Measurements from ENCODE around the gene PRPF6.
A peak's percentile ranks its signal among the peaks of the same experiment; 100 is the strongest.

The PRPF6 gene

DNA sequence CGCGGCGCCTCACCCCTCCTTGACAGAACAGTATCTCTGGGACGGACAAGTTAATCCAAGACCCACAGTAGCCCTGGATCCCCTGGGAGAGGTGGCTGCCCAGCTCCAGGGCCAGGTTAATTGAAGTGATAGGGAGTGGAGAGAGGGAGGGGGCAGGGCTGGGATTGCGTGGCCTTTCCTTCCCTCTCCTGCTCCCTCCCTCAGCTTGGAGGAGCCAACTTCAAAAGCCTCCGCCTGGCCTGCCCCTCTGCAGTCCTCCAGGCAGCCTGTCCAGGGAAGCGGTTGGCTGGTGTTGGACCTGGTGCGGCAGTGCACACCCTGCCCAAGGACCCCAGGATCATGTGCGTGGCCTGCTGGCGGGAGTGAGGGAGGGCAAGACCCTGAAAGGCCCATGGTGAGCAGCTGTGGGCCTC, 55.0 kb downstream of the PRPF6 start, which contains the start of gene C20orf204:
TSS of gene C20orf204 (plus strand) at position 250 of the 413 bp plus-strand sequence. CDS start at position 392, 142 bp downstream.
- no peak for DNase-seq (ENCODE audit: low spot score)

GRCh38 chr20:64036346-64037198, 55.6 kb downstream of the PRPF6 start:
- no peak for DNase-seq (ENCODE audit: low spot score)

DNA sequence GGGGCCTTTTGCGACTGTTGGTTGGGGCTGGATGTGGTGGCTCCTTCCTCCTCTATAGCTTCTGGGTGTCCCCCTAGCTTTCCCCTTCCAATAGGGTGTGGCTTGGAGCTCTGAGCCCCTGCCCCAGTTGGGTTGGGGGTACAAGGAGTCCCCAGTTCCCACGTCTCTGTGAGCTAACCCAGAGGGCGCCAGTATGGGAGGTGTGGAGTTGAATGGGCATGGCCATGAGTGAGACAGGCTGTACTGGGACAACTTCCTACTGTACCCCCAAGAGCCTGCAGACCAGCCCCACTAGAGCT, 56.2 kb downstream of the PRPF6 start:
- no peak for DNase-seq (ENCODE audit: low spot score)

DNA sequence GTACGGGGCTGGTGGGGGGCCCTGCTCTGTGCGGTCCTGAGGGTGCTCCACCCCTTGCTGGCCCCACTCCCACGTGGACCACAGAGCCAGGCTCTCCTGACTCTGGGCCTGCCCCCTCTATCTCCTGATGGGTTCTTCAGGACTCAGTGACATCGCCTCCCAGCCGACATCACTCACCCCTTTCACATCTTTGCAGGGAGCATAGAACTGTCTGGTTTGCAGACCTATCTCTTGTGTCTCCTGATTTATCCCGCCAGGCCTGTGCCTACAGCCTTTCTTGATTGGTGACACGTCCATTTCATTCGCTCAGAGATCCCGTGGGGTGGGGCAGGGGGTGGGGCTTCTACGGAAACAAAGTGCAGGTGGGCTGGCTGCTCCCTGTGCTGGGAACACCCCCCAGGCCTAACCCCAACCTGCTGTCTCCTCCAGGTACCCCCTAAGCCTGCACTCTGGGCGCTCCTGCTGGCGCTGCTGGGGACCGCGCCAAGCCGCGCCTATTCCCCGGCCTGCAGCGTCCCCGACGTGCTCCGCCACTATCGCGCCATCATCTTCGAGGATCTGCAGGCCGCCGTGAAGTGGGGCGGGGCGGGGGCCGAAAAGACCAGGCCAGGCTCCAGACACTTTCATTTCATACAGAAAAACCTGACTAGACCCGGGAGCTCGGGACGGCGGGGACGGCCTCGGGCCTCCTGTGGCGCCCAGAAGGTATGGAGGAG, 56.7 kb downstream of the PRPF6 start:
- DNase-seq (ENCODE audit: low spot score): peak; percentile 79

DNA sequence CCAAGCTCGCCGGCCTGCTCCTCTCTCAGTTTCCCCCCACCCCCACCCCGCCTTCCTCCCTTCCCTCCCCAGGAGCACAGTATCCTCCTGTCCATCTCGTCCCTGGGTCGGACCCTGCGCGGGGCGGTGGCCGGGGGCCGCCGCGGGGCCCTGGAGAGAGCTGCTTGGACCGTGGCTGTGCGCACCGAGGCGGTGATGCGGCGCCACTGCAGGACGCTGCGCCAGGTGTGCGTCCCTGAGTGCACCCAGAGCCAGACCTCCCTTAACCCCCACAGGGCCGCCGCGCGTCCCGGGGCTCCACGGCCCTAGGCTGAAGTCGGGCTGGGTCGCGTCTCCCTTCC, 57.3 kb downstream of the PRPF6 start:
- DNase-seq (ENCODE audit: low spot score): peak; percentile 79

DNA sequence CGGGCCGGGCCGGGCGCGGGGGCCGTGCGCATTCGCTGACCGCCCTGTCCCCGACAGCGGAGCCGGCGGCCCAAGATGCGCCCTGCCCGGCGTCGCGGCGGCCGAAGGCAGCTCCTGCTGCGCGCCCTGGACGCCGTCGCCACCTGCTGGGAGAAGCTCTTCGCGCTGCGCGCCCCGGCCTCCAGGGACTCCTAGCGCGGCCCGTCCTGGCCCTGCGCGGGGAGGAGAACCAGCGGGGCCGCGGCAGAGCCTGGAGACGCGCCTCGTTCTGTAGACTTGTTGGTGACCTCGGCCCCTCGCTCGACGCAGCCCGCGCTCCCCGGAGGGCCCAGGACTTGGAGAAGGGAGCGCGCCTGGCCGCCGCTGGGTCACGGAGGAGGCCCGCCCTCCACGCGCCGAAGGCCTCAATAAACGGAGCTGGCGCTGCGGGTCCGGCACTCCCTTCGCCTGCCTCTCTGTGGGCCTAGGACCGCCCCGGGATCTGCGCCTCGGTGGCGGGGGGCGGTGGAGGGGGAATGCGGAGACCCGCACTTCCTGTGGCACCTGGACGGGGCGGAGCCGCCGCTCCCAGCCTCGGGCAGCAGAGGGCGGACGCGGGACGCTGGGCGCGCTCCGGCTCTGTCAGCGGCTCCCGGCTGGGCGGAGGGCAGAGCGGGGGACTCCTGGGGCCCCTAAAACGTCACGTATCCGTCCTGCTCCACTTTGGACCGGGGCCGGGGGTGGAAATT, 57.8 kb downstream of the PRPF6 start:
- peak; percentile 98 for DNase-seq (ENCODE audit: low spot score)

DNA sequence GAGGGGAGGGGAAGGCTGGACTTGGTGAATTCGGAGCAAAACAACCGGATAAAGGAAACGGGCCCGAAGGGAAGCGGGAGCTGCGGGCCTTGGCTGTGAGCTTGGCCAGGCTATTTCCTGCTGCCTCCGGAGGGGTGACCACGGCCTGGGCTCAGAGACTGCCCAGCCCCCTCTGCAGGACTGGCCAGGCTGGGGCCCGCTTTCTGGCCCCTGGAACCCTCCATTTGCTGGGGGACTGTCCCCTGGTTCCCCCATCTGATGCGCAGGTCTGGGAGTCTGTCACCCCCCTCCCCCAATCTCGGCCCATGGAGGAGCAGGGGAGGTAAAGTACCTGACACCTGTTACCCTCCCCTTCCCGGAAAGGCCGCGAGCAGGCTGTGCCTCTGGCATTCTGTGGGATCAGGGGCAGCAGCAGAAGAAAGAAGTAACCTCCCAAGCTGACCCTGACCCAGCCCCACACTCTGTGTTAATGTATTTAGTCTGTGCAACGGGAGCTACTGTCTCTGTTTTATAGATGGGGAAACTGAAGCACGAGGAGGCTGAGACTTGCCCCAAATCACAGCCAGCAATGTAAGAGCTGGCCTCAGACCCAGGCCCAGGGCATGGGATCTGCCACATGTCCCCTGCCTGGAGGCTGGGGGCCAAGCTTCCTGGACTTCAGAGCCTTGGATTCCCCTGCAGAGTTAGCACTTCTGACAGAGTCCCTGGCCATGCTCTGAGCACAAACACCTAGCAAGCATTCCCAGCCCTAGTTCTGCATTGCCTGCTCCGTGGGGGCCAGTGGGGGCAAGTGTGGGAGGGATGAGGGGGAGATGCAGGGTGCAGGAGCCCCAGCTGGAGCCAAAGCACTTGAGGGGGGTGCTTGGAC, 58.6 kb downstream of the PRPF6 start:
- DNase-seq (ENCODE audit: low spot score): peak; percentile 64

DNA sequence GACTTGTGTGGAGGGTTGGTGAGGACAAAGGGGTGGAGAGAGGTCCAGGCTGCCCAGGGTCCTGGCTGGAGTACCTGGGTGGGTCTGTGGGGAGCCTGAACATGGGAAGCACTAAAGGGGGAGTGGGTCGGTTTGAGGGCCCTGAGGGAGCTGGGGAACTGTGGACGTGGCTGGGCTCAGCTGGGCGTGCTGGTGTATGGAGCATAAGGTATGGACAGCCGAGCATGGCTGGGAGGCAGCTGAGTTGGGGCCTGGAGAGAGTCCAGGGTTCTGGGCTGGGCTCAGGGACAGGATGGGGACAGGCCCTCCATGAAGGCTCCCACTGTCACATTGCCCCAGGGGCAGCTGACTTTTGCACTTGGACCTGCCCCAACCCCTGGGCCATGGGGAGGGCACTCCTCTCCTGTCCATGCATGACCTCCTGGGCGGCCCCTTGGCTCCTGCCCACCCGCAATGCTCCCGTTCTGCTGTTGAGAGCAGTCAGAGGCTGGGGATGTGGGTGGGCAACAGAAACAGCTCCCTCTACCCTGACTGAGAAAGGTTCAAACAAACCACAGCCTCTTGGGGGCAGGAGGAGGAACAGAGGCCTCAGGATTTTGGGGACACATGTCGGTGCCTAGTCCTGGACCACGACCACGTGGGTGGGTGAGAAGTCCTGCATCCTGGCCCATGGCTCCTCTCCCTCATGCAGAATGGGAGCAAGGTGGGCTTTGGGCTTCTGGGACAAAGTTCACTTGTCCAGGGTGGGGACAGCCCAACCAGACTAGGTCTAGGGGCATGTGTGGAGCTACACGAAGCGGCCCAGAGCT, 59.5 kb downstream of the PRPF6 start:
- DNase-seq (ENCODE audit: low spot score): no peak

- no peak for DNase-seq (ENCODE audit: low spot score)
These were observed 60.3 kb downstream of the PRPF6 start for GRCh38 chr20:64041040-64041780.

- no peak for DNase-seq (ENCODE audit: low spot score)
These were observed 60.8 kb downstream of the PRPF6 start for GRCh38 chr20:64041781-64042053.

GRCh38 chr20:64042054-64042781, 61.3 kb downstream of the PRPF6 start:
- no peak for DNase-seq (ENCODE audit: low spot score)

- no peak for DNase-seq (ENCODE audit: low spot score)
These were observed 62.8 kb downstream of the PRPF6 start for GRCh38 chr20:64043768-64044167.

GRCh38 chr20:64044484-64045247, 63.7 kb downstream of the PRPF6 start:
- DNase-seq (ENCODE audit: low spot score): no peak

DNA sequence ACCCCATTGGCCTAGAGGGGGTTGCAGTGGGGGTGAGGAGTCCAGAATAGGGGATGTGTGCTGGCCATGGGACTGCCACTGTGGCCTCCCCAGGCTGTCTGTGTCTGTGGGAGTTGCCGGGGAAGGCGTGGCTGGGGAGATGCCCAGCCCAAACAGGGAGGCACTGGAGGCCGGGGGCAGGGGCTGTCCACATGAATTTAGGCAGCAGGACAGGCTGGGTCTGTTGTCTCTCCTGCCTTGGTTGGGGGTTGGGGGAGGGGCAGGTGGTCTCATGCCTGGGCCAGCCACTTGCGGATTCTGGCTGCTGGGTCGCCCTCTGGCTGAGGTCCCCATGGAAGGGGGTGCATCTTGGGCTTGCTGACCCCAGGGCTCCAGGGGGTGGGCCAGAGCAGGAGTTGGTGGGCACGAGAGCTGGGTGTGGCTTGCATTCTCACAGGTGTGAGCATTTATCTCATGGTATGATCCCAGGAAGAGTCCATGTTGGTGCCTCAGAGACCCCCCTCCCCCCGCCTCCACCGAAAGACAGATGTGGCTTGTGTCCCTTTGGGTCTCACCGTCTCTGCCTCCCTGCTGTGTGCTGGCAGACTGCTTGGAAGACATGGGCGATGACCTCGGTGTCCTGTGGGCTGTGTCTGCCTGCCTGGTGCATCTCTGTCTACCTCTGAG, 64.5 kb downstream of the PRPF6 start:
- no peak for DNase-seq (ENCODE audit: low spot score)

- DNase-seq (ENCODE audit: low spot score): no peak
These were observed 66.1 kb downstream of the PRPF6 start for GRCh38 chr20:64047046-64047389.

DNA sequence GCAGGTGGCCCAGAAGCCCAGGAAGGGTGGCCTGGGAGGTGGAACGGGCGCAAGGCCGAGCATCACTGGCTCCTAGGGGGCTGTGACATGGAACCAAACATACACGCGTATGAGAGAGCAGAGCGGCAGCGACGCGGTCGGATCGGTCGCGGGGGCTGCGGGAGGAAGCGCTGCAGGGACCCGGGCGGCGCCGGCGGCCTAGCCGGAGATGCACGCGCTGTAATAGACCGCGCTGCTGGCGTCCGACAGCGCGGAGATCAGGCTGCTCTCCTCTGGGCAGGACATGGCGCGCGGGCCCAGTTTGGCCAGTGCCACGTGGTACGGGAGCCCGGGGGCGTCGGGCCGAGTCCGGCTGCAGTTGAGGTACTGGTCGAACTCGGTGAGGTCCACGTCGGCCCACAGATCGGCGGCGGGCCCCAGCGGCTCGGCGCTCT, 67.1 kb downstream of the PRPF6 start:
- DNase-seq (ENCODE audit: low spot score): no peak

GRCh38 chr20:64048402-64049044, 67.6 kb downstream of the PRPF6 start:
- DNase-seq (ENCODE audit: low spot score): no peak
